Ascending aorta (tissue), 2 donors: ENCODE data around the gene ERVK3-1. TPM values are rescaled to one million over a fixed set of nuclear protein-coding genes. Genes with fewer than 3 reads are reported as not detected.

Experiments
- DNase-seq, 2 donors: peaks; one replicate each; pipeline ENCODE4 v3.0.0-alpha.2; 2019; ENCODE audit warnings: low spot score in 2 of 2
- H3K27ac ChIP-seq, 2 donors: fragments of 200-600 bp; sonication (generic); one replicate each; pipeline ENCODE4 v1.5.1; 2016 to 2017; ENCODE audit warnings: mild to moderate bottlenecking in 1 of 2
- H3K27me3 ChIP-seq: fragments of 200-600 bp; sonication (generic); one replicate; pipeline ENCODE4 v1.5.1; 2017
- H3K36me3 ChIP-seq, 2 donors: fragments of 200-600 bp; sonication (generic); one replicate each; pipeline ENCODE4 v1.5.1; 2016
- H3K4me1 ChIP-seq, 2 donors: fragments of 200-600 bp; sonication (generic); one replicate each; pipeline ENCODE4 v1.5.1; 2016 to 2017; ENCODE audit warnings: mild to moderate bottlenecking in 1 of 2
- H3K4me3 ChIP-seq, 2 donors: fragments of 200-600 bp; sonication (generic); one replicate each; pipeline ENCODE4 v1.5.1; 2016 to 2017; ENCODE audit warnings: mild to moderate bottlenecking in 1 of 2
- H3K9me3 ChIP-seq, 2 donors: fragments of 200-600 bp; sonication (generic); one replicate each; pipeline ENCODE4 v1.5.1; 2016
- intact Hi-C: fragments of 100-400 bp; cut with DNase I; formaldehyde crosslinking; loops from one replicate; pipeline ENCODE4 v1.15.1; 2023
- total RNA-seq: library from RNA; depleted of rRNA; stranded (reverse); fragments of >200 nt; gene quantifications from one replicate; pipeline ENCODE4 v1.1.0, GENCODE V29; 2016
- TF ChIP-seq, protein P1 (sequence below), 3 experiments: fragments of 200-600 bp in 2 of 3; fragments of 450-650 bp in 1 of 3; sonication (generic) in 2 of 3; IDR thresholded peaks; one replicate each; pipeline ENCODE4 v1.5.1; 2016 to 2019; ENCODE audit warnings: antibody characterized with exemption in 3 of 3, mild to moderate bottlenecking in 1 of 3, moderate library complexity in 1 of 3

ERVK3-1 gene
- total RNA-seq, 1 donor from 2014 or later, result 35.0 TPM

DNA sequence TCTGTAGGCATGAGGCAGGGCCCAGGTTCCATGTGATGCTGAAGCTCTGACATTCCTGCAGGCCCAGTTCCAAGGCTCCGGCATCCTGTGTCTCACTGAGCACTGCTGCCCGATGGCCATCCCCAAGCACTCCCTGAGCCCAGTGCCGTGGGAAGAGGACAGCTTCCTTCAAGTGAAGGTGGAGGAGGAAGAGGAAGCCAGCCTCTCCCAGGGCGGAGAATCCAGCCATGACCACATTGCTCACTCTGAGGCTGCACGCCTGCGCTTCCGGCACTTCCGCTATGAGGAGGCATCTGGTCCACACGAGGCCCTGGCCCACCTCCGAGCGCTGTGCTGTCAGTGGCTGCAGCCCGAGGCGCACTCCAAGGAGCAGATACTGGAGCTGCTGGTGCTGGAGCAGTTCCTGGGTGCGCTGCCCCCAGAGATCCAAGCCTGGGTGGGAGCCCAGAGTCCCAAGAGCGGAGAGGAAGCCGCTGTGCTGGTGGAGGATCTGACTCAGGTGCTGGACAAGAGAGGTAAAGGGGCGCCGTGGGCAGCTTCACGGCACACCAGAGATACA lies 29.6 kb downstream of the ERVK3-1 start:
- intact Hi-C loops, result no loop called here
- Histone ChIP-seq H3K27ac (no peak overlapping the region), H3K4me1 (no peaks in the 10 kb centered on the region), H3K4me3 (no peak overlapping the region), H3K36me3 (peaks cover 36 to 48% of the 10 kb centered on the region in 2 donors), H3K9me3 (peaks cover 0 to 8% of the 10 kb centered on the region in 2 donors), H3K27me3 (no peaks in the 10 kb centered on the region)
- TF ChIP-seq, protein P1, sequence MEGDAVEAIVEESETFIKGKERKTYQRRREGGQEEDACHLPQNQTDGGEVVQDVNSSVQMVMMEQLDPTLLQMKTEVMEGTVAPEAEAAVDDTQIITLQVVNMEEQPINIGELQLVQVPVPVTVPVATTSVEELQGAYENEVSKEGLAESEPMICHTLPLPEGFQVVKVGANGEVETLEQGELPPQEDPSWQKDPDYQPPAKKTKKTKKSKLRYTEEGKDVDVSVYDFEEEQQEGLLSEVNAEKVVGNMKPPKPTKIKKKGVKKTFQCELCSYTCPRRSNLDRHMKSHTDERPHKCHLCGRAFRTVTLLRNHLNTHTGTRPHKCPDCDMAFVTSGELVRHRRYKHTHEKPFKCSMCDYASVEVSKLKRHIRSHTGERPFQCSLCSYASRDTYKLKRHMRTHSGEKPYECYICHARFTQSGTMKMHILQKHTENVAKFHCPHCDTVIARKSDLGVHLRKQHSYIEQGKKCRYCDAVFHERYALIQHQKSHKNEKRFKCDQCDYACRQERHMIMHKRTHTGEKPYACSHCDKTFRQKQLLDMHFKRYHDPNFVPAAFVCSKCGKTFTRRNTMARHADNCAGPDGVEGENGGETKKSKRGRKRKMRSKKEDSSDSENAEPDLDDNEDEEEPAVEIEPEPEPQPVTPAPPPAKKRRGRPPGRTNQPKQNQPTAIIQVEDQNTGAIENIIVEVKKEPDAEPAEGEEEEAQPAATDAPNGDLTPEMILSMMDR (IDR thresholded peaks at IDR 0.05), result no peak
- no peak for DNase-seq

DNA sequence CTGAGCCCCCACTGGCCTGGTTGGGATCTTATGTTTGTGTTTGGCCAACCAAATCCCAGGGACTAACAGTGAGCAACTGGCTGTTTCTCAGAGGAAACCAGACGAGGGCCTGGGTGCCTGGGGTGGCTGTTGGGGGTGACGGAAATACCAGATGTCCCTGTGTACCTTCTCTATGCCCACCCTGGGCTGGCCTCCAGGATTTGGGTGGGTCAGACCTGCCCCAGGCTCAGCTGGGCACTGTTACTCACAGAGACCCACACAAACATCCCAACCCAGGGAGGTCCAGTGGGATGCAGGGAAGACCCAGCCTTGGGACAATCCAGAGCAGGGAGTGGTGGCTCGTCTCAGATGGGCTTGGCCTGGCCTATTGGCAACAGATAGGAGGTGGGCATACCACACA lies 30.5 kb downstream of the ERVK3-1 start:
- intact Hi-C loops, result no loop called here
- Histone ChIP-seq H3K36me3 (peaks cover 39 to 54% of the 10 kb centered on the region in 2 donors), H3K27me3 (no peaks in the 10 kb centered on the region), H3K9me3 (peaks cover 0 to 8% of the 10 kb centered on the region in 2 donors), H3K4me1 (no peaks in the 10 kb centered on the region), H3K4me3 (no peak overlapping the region), H3K27ac (no peak overlapping the region)
- no peak for DNase-seq
- TF ChIP-seq, protein P1 (IDR thresholded peaks at IDR 0.05), result no peak

DNA sequence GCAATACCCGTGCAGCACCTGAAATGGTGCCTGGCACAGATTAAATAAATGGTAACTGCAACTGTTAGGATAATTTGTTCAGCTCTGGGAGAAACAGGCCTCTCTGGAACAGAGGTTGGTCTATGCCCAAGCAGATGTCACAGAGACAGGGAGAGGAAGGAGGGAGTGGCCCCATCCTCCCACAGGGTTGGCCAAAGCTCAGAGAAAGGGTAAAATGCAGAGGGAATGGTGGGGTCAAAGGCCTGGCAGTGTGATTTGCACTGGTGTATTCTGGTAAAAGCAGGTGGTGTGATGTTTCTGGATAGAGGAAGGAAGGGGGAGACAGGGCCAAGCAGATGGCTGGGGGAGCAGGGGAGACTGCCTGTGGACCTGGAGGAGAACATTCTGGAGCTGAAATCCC lies 31.0 kb downstream of the ERVK3-1 start:
- H3K4me3 ChIP-seq, result no peak overlapping the region
- H3K9me3 ChIP-seq, result peaks cover 0 to 8% of the 10 kb centered on the region in 2 donors
- H3K27ac ChIP-seq, result no peak overlapping the region
- no peaks in the 10 kb centered on the region for H3K4me1 ChIP-seq
- DNase-seq, result no peak
- intact Hi-C loops, result no loop called here
- TF ChIP-seq, protein P1 (IDR thresholded peaks at IDR 0.05), result no peak
- H3K27me3 ChIP-seq, result no peaks in the 10 kb centered on the region
- peaks cover 39 to 60% of the 10 kb centered on the region in 2 donors for H3K36me3 ChIP-seq

DNA sequence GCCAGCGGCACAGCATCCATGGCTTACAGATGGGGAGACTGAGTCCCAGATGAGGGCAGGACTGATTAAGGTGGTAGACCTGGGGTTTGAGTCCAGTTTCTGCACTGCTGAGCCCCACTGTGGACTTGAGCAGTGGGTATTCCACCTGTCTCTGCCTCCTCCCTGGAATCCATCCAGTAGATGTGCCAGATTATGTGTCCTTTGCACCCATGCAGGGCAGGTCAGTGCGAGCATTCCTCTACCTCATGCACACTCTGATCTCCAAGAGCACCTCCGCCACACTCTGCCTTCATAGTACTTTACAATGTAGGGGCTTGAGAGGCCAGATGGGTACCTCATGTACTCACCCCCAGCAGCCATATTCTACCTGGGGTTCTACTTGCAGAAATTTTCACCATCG lies 31.6 kb downstream of the ERVK3-1 start:
- Histone ChIP-seq H3K4me1 (no peaks in the 10 kb centered on the region), H3K4me3 (no peak overlapping the region), H3K36me3 (peaks cover 39 to 66% of the 10 kb centered on the region in 2 donors), H3K27me3 (no peaks in the 10 kb centered on the region), H3K9me3 (peaks cover 0 to 8% of the 10 kb centered on the region in 2 donors), H3K27ac (no peak overlapping the region)
- no peak for DNase-seq
- TF ChIP-seq, protein P1 (IDR thresholded peaks at IDR 0.05), result no peak
- intact Hi-C loops, result no loop called here

DNA sequence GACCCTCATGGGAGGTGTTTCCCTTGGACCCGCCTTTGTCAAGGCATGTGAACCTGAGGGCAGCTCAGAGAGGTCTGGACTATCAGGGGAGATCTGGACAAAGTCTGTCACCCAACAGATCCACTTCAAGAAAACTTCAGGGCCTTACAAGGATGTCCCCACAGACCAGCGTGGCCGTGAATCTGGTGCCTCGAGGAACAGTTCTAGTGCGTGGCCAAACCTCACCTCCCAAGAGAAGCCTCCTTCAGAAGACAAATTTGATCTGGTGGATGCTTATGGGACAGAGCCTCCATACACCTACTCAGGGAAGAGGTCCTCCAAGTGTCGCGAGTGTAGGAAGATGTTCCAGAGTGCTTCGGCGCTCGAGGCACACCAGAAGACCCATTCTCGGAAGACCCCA lies 33.2 kb downstream of the ERVK3-1 start:
- Histone ChIP-seq H3K36me3 (peaks cover 39 to 71% of the 10 kb centered on the region in 2 donors), H3K4me3 (no peak overlapping the region), H3K9me3 (peaks cover 0 to 8% of the 10 kb centered on the region in 2 donors), H3K27ac (no peak overlapping the region), H3K4me1 (no peaks in the 10 kb centered on the region), H3K27me3 (no peaks in the 10 kb centered on the region)
- intact Hi-C loops, result no loop called here
- no peak for DNase-seq
- TF ChIP-seq, protein P1 (IDR thresholded peaks at IDR 0.05), result no peak
